ENCODE results near the gene PRR18.

PRR18 gene

GRCh38 chr6:166305562-166306117, 2.6 kb downstream of the PRR18 start:
- DNase-seq (ENCODE audit: low spot score) = peak; percentile 73

GRCh38 chr6:166304106-166304505, 4.1 kb downstream of the PRR18 start:
- DNase-seq (ENCODE audit: low spot score) = no peak

DNA sequence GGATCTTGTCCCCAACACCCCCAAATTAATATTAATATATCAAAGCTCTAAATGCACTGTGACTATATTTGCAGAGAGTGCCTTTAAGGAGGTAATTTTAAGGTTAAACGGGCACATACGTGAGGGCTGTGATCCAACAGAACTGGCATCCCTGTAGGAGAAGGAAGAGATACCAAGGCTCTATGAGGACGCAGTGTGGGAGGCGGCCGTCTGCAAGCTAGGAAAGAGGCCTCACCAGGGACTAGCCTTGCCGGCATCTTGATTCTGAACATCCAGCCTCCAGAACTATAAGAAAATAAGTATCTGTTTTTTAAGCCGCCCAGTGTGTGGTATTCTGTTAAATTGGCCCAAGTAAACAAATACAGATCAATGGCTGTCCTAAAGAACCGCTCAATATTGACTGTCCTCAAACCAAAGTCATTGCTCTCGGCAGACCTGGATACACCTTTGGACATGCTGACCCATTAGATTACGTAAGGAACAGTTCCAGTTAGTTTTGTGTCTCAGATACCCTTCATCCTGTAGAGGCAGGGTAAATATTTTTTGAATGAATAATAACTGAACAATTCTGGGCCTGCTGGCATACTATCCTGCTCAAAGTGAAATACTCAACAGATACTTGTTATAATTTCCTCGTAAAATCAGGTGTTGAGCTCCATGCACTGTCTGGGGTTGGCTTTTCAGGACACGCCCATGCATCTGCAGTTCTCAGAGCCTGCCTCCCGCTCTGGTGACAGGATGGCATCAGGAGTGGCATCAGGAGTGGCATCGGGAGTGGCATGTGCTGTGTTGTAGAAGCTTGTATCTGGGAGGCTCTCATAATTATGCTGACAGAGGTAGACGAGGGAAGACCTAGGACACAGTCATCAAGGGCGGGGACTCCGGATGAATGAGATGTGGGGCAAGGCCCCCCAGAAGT, 6.3 kb downstream of the PRR18 start:
- no peak for DNase-seq (ENCODE audit: low spot score)

- DNase-seq (ENCODE audit: low spot score) = no peak
Observed at GRCh38 chr6:166300357-166300987, 7.7 kb downstream of the PRR18 start.

- DNase-seq (ENCODE audit: low spot score) = peak; percentile 96
Observed at GRCh38 chr6:166297606-166298005, 10.6 kb downstream of the PRR18 start.

GRCh38 chr6:166296035-166296883, 11.9 kb downstream of the PRR18 start:
- peak; percentile 61 for DNase-seq (ENCODE audit: low spot score)

- peak; percentile 35 for DNase-seq (ENCODE audit: low spot score)
Observed at GRCh38 chr6:166293731-166294584, 14.2 kb downstream of the PRR18 start.

- no peak for DNase-seq (ENCODE audit: low spot score)
Observed at GRCh38 chr6:166289207-166290060, 18.8 kb downstream of the PRR18 start.

- no peak for DNase-seq (ENCODE audit: low spot score)
Observed at GRCh38 chr6:166286839-166287271, 21.3 kb downstream of the PRR18 start.

GRCh38 chr6:166285233-166285632, 23.0 kb downstream of the PRR18 start:
- DNase-seq (ENCODE audit: low spot score) = peak; percentile 49

DNA sequence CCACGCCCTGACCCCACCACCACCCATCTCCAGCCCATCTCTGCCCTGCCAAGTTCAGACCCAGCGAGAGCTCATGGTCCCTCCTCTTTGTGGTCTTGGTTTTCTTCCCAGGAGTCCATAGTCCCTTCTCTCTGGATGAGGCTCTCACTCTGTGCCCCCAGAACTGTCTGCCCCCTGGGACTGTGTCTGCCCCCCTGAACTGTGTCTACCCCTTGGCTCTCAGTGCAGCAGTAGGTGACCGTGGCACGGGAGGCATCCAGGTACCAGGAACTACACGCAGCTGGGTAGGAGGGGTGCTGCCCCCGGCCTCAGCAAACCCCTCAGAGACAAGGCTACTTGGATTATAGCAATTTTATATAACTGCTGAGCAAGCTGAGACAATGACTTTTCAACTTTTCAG, 23.6 kb downstream of the PRR18 start:
- DNase-seq (ENCODE audit: low spot score) = no peak

DNA sequence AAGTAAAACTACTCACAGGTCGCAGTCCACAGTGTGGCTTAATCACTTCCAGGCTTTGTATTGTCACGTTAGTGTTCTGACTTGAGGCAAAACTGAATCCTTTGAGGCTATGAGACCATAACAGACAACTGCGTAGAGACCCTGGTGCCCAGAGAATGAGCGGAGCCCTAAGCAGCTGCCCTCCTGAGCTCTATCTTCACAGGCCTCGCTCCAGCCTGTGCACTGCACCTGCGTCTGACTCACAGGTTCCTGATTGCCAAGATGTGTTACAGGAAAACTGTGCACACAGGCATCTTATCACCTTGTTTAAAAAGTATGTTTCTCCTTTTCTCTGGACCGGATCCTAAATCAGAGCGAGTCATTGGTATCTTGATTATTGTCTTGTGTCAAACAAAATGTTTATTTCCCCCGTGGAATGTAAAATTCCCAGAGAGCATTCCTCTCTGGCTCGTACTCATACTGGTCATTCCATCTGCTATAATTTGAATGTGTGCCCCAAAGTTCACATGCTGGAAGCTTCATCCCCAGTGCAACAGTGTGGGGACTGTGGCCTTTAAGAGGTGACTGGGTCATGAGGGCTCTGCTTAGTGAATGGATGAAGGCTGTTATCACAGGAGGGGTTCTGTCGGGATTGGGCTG, 25.7 kb downstream of the PRR18 start:
- DNase-seq (ENCODE audit: low spot score) = no peak

- DNase-seq (ENCODE audit: low spot score) = no peak
Observed at GRCh38 chr6:166281104-166281503, 27.1 kb downstream of the PRR18 start.

GRCh38 chr6:166279393-166279679, 28.9 kb downstream of the PRR18 start:
- no peak for DNase-seq (ENCODE audit: low spot score)

GRCh38 chr6:166278579-166279392, 29.4 kb downstream of the PRR18 start:
- DNase-seq (ENCODE audit: low spot score) = no peak

DNA sequence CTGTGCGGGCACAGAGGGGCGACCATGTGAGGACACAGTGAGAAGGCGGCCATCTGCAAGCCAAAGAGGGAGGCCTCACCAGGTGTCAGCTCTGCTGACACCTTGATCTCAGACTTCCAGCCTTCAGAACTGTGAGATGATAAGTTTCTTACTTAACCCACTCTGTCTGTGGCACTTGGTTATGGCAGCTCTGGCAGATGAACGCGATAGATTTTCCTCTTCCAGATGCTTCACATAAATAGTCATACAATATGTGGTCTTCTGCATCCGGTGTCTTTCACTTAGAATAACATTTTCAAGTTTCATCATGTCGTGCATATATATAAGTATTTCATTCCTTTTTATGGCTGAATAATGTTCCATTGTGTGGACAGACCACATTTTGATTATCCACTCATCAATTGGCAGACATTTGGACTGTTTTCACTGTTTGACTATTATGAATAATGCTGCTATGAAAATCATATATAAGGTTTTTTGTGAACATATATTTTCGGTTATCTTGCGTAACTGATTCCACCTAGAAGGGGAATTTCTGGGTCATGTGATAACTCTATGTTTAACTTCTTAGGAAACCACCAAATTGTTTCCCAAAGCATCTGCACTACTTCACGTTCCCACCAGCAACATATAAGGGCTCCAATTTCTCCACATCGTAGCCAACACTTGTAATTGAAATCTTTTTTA, 30.2 kb downstream of the PRR18 start:
- no peak for DNase-seq (ENCODE audit: low spot score)

GRCh38 chr6:166277018-166277417, 31.2 kb downstream of the PRR18 start:
- DNase-seq (ENCODE audit: low spot score) = peak; percentile 85

- peak; percentile 75 for DNase-seq (ENCODE audit: low spot score)
Observed at GRCh38 chr6:166275714-166276166, 32.5 kb downstream of the PRR18 start.
